GM21515 (cell line): ENCODE data around the gene ACTR6.
"Not testable (repeated sequence)": the region's sequence is repeated elsewhere in the genome, so short reads cannot be mapped to it uniquely, and the experiment has no call there.

ENCODE experiments used
- ATAC-seq: cut with Tn5 transposase; IDR thresholded peaks from one replicate; pipeline ENCODE4 v1.9.1; 2021; ENCODE audit not compliant: unreplicated experiment

Gene ACTR6

GRCh38 chr12:100184549-100185145, 16.0 kb upstream of the ACTR6 start:
- no peak for ATAC-seq

- peak; percentile 73 for ATAC-seq
Measured at GRCh38 chr12:100185361-100185894, 15.2 kb upstream of the ACTR6 start.

GRCh38 chr12:100186071-100186470, 14.5 kb upstream of the ACTR6 start:
- no peak for ATAC-seq

GRCh38 chr12:100187068-100187467, 13.5 kb upstream of the ACTR6 start:
- ATAC-seq, result no peak

GRCh38 chr12:100187857-100188519, 12.6 kb upstream of the ACTR6 start:
- no peak for ATAC-seq

- not testable (repeated sequence) for ATAC-seq
Measured at GRCh38 chr12:100188888-100189635, 11.6 kb upstream of the ACTR6 start.

- ATAC-seq, result no peak
Measured at GRCh38 chr12:100189636-100190394, 10.8 kb upstream of the ACTR6 start.

GRCh38 chr12:100193085-100193484, 7.5 kb upstream of the ACTR6 start:
- no peak for ATAC-seq

- no peak for ATAC-seq
Measured at GRCh38 chr12:100197486-100197885, 3.1 kb upstream of the ACTR6 start.

- no peak for ATAC-seq
Measured at GRCh38 chr12:100199023-100199346, 1.6 kb upstream of the ACTR6 start.

GRCh38 chr12:100199347-100200149, 1.1 kb upstream of the ACTR6 start:
- ATAC-seq, result peak; percentile 74

GRCh38 chr12:100201604-100202423, 1.2 kb downstream of the ACTR6 start:
- no peak for ATAC-seq

- ATAC-seq, result no peak
Measured at GRCh38 chr12:100207311-100207710, 6.7 kb downstream of the ACTR6 start.

- ATAC-seq, result no peak
Measured at GRCh38 chr12:100208834-100209233, 8.2 kb downstream of the ACTR6 start.

GRCh38 chr12:100211698-100212097, 11.1 kb downstream of the ACTR6 start:
- no peak for ATAC-seq

- ATAC-seq, result no peak
Measured at GRCh38 chr12:100213016-100213891, 12.6 kb downstream of the ACTR6 start.

- no peak for ATAC-seq
Measured at GRCh38 chr12:100214518-100214917, 13.9 kb downstream of the ACTR6 start.

- no peak for ATAC-seq
Measured at GRCh38 chr12:100215209-100215608, 14.6 kb downstream of the ACTR6 start.

GRCh38 chr12:100216337-100216736, 15.7 kb downstream of the ACTR6 start:
- no peak for ATAC-seq
